HepG2 (cell line): ENCODE measurements around the gene SUN1. TPM values are rescaled to one million over a fixed set of nuclear protein-coding genes. Genes with fewer than 3 reads are reported as not detected.

Experiments
- ATAC-seq: fragments of 200-7000 bp; cut with Tn5 transposase; 3 replicates; pipeline ENCODE4 v1.9.1; 2020; ENCODE audit warnings: mild to moderate bottlenecking, moderate library complexity
- BruUV-seq: library from RNA; stranded (reverse); fragments of 400-500 nt; replicated peaks from 2 replicates; lab custom pipeline; 2021; lab: Mats Ljungman, UMichigan
- CTCF ChIA-PET: fragments of 300-600 bp; formaldehyde crosslinking; extraction: SDS; loops from one replicate; lab custom pipeline; 2021; ENCODE audit warnings: low total read pairs, inconsistent platforms, low intra/inter-chr PET ratio; lab: Yijun Ruan, JAX
- POLR2A ChIA-PET: fragments of 350-600 bp; sonication (Branson Sonifier 250); formaldehyde crosslinking; loops from one replicate; lab custom pipeline; 2020; ENCODE audit warnings: antibody characterized with exemption, inconsistent platforms; lab: Yijun Ruan, JAX
- DNase-seq: peaks from one replicate; pipeline ENCODE4 v3.0.0-alpha.2; 2015; ENCODE audit warnings: low spot score
- FAIRE-seq: peaks from 3 replicates; lab custom pipeline; 2011; peaks lifted over from hg19 to GRCh38; lab: Jason Lieb, UNC
- H2AFZ ChIP-seq: one replicate; pipeline ENCODE4 v1.6.1; 2011; ENCODE audit warnings: low read length, inconsistent platforms
- H3K27ac ChIP-seq: fragments of 300-600 bp; 3 replicates; pipeline ENCODE4 v1.8.0; 2011; ENCODE audit warnings: mixed run types, mild to moderate bottlenecking, mixed read lengths, low read length, inconsistent platforms; ENCODE audit not compliant: insufficient read depth; ENCODE audit errors: extremely low read length
- H3K27me3 ChIP-seq, 2 experiments: fragments of 200-600 bp in 1 of 2; 2 replicates in 1 of 2; 3 replicates in 1 of 2; pipeline versions ENCODE4 v1.6.0 to v1.8.0; 2011; ENCODE audit warnings: low read length in 2 of 2, mild to moderate bottlenecking in 2 of 2, moderate library complexity in 2 of 2, inconsistent platforms in 1 of 2; ENCODE audit not compliant: insufficient read depth in 2 of 2, control insufficient read depth in 1 of 2
- H3K36me3 ChIP-seq, 2 experiments: fragments of 200-600 bp in 1 of 2; replicated peaks in 1 of 2; 2 replicates in 1 of 2; 3 replicates in 1 of 2; pipeline versions ENCODE4 v1.5.1 to v1.8.0; 2011; ENCODE audit warnings: low read length in 2 of 2, inconsistent platforms in 1 of 2; ENCODE audit not compliant: insufficient read depth in 2 of 2, control insufficient read depth in 1 of 2
- H3K4me1 ChIP-seq: 2 replicates; pipeline ENCODE4 v1.5.1; 2012; ENCODE audit warnings: low read length, inconsistent platforms; ENCODE audit not compliant: insufficient read depth
- H3K4me2 ChIP-seq: 2 replicates; pipeline ENCODE4 v1.6.0; 2011; ENCODE audit warnings: low read depth, low read length, inconsistent platforms
- H3K4me3 ChIP-seq, 3 experiments: fragments of 200-600 bp in 1 of 3; sonication (generic), shearing (Covaris generic) in 1 of 3; replicated peaks in 1 of 3; 2 replicates each; pipeline ENCODE4 v1.5.1; 2011 to 2016; ENCODE audit warnings: low read length in 3 of 3, inconsistent platforms in 2 of 3, low read depth in 2 of 3, mild to moderate bottlenecking in 2 of 3, control low read depth in 1 of 3, mixed read lengths in 1 of 3; ENCODE audit not compliant: insufficient read depth in 1 of 3
- H3K79me2 ChIP-seq: one replicate; pipeline ENCODE4 v1.6.1; 2011; ENCODE audit warnings: low read length, inconsistent platforms; ENCODE audit not compliant: insufficient read depth
- H3K9ac ChIP-seq: 2 replicates; pipeline ENCODE4 v1.6.0; 2011; ENCODE audit warnings: mild to moderate bottlenecking, low read depth, low read length, inconsistent platforms; ENCODE audit not compliant: insufficient read depth
- H3K9me3 ChIP-seq: 2 replicates; pipeline ENCODE4 v1.5.1; 2012; ENCODE audit warnings: mild to moderate bottlenecking, low read length
- H4K20me1 ChIP-seq: 2 replicates; pipeline ENCODE4 v1.6.0; 2011; ENCODE audit warnings: inconsistent platforms, mild to moderate bottlenecking, low read length, moderate library complexity; ENCODE audit not compliant: insufficient read depth
- ATF7 ChIP-seq, 2 experiments: fragments of 450-650 bp in 1 of 2; sonication (generic) in 1 of 2; formaldehyde crosslinking in 1 of 2; IDR thresholded peaks; 2 replicates each; pipeline versions ENCODE4 v1.4.0 to v1.6.1; 2016 to 2020; ENCODE audit warnings: antibody characterized with exemption in 1 of 2, mild to moderate bottlenecking in 1 of 2, missing genetic modification reagents in 1 of 2
- CBX2 ChIP-seq, 2 experiments: fragments of 200-600 bp in 1 of 2; sonication (generic); formaldehyde crosslinking in 1 of 2; IDR thresholded peaks; 2 replicates each; pipeline versions ENCODE4 v1.7.0 to v1.8.1; 2018 to 2022; ENCODE audit warnings: low read depth in 2 of 2, low read length in 1 of 2, mild to moderate bottlenecking in 1 of 2, missing genetic modification reagents in 1 of 2
- LCORL ChIP-seq, 2 experiments: fragments of 450-650 bp in 1 of 2; sonication (generic) in 1 of 2; formaldehyde crosslinking in 1 of 2; IDR thresholded peaks; 2 replicates each; pipeline versions ENCODE4 v1.5.0 to v1.6.1; 2017 to 2020; ENCODE audit warnings: antibody characterized with exemption in 1 of 2, missing genetic modification reagents in 1 of 2
- MBNL3 ChIP-seq: fragments of 250-450 bp; sonication (Bioruptor Pico); conservative IDR thresholded peaks from 2 replicates; pipeline ENCODE4 v1.8.0; 2022; ENCODE audit warnings: mild to moderate bottlenecking, inconsistent platforms
- MEF2D ChIP-seq: sonication (generic); formaldehyde crosslinking; IDR thresholded peaks from 2 replicates; pipeline ENCODE4 v1.5.1; 2020; ENCODE audit warnings: mild to moderate bottlenecking, missing genetic modification reagents
- PHF8 ChIP-seq: sonication (generic); formaldehyde crosslinking; IDR thresholded peaks from 2 replicates; pipeline ENCODE4 v1.5.0; 2020; ENCODE audit warnings: missing genetic modification reagents
- RFX1 ChIP-seq: fragments of 450-650 bp; IDR thresholded peaks from 2 replicates; pipeline ENCODE4 v1.6.1; 2017
- ZNF44 ChIP-seq: sonication (generic); formaldehyde crosslinking; IDR thresholded peaks from 2 replicates; pipeline ENCODE4 v1.5.1; 2020; ENCODE audit warnings: mild to moderate bottlenecking, missing genetic modification reagents
- ZNF530 ChIP-seq: sonication (generic); formaldehyde crosslinking; IDR thresholded peaks from 2 replicates; pipeline ENCODE4 v1.5.0; 2020; ENCODE audit warnings: low read depth, mild to moderate bottlenecking, missing genetic modification reagents
- ZNF703 ChIP-seq: sonication (generic); formaldehyde crosslinking; IDR thresholded peaks from 2 replicates; pipeline ENCODE4 v1.5.1; 2020; ENCODE audit warnings: missing genetic modification reagents, mild to moderate bottlenecking, moderate library complexity, borderline replicate concordance
- ZSCAN12 ChIP-seq: sonication (generic); formaldehyde crosslinking; IDR thresholded peaks from 2 replicates; pipeline ENCODE4 v1.9.0; 2021; ENCODE audit warnings: mild to moderate bottlenecking, missing genetic modification reagents
- WGBS: methylation state at CpG from one replicate; pipeline ENCODE4 v1.1.6; 2017; ENCODE audit warnings: low lambda C conversion rate; 5-methylcytosine and 5-hydroxymethylcytosine counted together
- in situ Hi-C: cut with HindIII; loops from 2 replicates; pipeline ENCODE4 v1.10.0; 2017; ENCODE audit warnings: low pct_unique_long_range_greater_than_20kb; ENCODE audit not compliant: extremely low pct_ligation_motif_present
- intact Hi-C: fragments of 100-400 bp; cut with micrococcal nuclease; formaldehyde crosslinking; loops from one replicate; pipeline ENCODE4 v1.10.0; 2022; ENCODE audit not compliant: unreplicated experiment
- polyA plus RNA-seq, 8 experiments: library from polyadenylated mRNA; depleted of rRNA in 3 of 8; stranded (reverse) in 7 of 8; unstranded in 1 of 8; fragments of >200 nt; fragmentation: Illumina TruSeq in 4 of 8; extraction: Trizol in 4 of 8; gene quantifications; 2 replicates each; pipeline versions ENCODE4 v1.2.1 to v1.2.3, GENCODE V29; 2011 to 2016; ENCODE audit warnings: low read depth in 4 of 8, missing spikeins in 1 of 8, mixed read lengths in 1 of 8; ENCODE audit not compliant: insufficient read depth in 1 of 8
- total RNA-seq, 5 experiments: library from RNA; depleted of rRNA; stranded (reverse); fragments of >200 nt; fragmentation: Illumina TruSeq; extraction: Trizol; gene quantifications; 2 replicates each; pipeline ENCODE4 v1.2.3, GENCODE V29; 2016; ENCODE audit warnings: low read depth in 1 of 5
- TF ChIP-seq, protein P1 (sequence below): sonication (generic); formaldehyde crosslinking; IDR thresholded peaks from 2 replicates; pipeline ENCODE4 v1.4.0; 2020; ENCODE audit warnings: mild to moderate bottlenecking, missing genetic modification reagents
- TF ChIP-seq, protein P2 (sequence below): sonication (generic); formaldehyde crosslinking; IDR thresholded peaks from 2 replicates; pipeline ENCODE4 v1.8.0; 2022; ENCODE audit warnings: mild to moderate bottlenecking, missing genetic modification reagents, moderate library complexity
- TF ChIP-seq, protein P3 (sequence below): sonication (generic); formaldehyde crosslinking; IDR thresholded peaks from 2 replicates; pipeline ENCODE4 v1.5.1; 2020; ENCODE audit warnings: missing genetic modification reagents, mild to moderate bottlenecking, borderline replicate concordance
- TF ChIP-seq, protein P4 (sequence below): IDR thresholded peaks from 2 replicates; pipeline ENCODE4 v1.6.1; 2018; ENCODE audit warnings: missing genetic modification reagents, mild to moderate bottlenecking, missing compliant biosample characterization
- TF ChIP-seq, protein P5 (sequence below): sonication (generic); formaldehyde crosslinking; conservative IDR thresholded peaks from 2 replicates; pipeline ENCODE4 v1.4.0; 2020; ENCODE audit warnings: missing genetic modification reagents
- TF ChIP-seq, protein P6 (sequence below): sonication (generic); formaldehyde crosslinking; IDR thresholded peaks from 2 replicates; pipeline ENCODE4 v1.5.1; 2020; ENCODE audit warnings: mild to moderate bottlenecking, missing genetic modification reagents

The SUN1 gene
- total and polyA plus RNA-seq, 2 of the 13 experiments (the other 11 are each of a cell fraction or from before 2014, with no cell fraction given): 47.0 to 126 TPM

DNA sequence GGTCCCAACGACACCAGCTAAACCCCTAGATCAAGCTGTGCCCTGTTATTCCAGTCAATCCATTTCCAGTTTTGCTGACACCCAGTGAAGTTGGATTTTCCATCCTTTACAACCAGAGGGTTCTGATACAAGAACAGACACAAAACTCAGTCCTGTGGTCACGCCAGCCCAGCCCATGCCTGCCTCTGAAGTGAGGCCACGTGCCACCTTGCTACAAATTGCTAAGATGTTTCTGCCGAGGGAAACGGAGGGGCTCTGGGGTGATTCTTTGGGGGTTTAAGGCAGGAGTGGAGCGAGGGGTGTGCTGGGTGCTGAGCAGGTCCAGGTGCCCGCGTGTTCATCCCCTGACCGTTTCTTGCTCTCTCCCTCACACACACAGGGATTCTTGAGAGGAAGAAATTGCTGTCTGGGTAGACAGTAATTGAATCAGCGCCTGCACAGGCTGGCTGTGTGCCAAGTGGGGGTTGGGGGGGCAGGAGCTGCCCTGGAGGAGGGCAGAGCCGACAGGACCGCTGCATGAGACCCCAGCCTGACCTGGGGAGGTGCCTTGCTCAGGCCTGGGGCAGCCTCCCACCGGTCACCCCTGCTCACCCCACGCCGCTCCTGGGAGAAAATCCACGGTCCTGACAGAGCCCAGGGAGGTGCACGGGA, 84.1 kb downstream of the SUN1 start:
- no peak overlapping the region for H3K9ac ChIP-seq
- POLR2A ChIA-PET: no interaction called here
- intact Hi-C loops: no loop called here
- BruUV-seq: no TSS peak
- no peak overlapping the region for H2AFZ ChIP-seq
- no peaks in the 10 kb centered on the region for H4K20me1 ChIP-seq
- H3K4me1 ChIP-seq: peaks cover 8% of the 10 kb centered on the region; the same call in 1 of the 2 replicates
- ATAC-seq (no peak), FAIRE-seq (no peak), DNase-seq (no peak)
- in situ Hi-C loops: no loop called here
- no peak overlapping the region for H3K4me2 ChIP-seq
- no peak overlapping the region for H3K4me3 ChIP-seq
- CTCF ChIA-PET: no interaction called here
- TF ChIP-seq, protein P1, sequence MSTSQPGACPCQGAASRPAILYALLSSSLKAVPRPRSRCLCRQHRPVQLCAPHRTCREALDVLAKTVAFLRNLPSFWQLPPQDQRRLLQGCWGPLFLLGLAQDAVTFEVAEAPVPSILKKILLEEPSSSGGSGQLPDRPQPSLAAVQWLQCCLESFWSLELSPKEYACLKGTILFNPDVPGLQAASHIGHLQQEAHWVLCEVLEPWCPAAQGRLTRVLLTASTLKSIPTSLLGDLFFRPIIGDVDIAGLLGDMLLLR (CRISPR knock-in tag): no peak
- TF ChIP-seq, protein P2, sequence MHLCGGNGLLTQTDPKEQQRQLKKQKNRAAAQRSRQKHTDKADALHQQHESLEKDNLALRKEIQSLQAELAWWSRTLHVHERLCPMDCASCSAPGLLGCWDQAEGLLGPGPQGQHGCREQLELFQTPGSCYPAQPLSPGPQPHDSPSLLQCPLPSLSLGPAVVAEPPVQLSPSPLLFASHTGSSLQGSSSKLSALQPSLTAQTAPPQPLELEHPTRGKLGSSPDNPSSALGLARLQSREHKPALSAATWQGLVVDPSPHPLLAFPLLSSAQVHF (CRISPR knock-in tag): no peak
- TF ChIP-seq MEF2D (CRISPR knock-in tag): no peak
- no peak for TF ChIP-seq ATF7 (IDR thresholded peaks at IDR 0.05)
- no peak for TF ChIP-seq ATF7 (CRISPR knock-in tag; IDR thresholded peaks at IDR 0.05)
- TF ChIP-seq, protein P3, sequence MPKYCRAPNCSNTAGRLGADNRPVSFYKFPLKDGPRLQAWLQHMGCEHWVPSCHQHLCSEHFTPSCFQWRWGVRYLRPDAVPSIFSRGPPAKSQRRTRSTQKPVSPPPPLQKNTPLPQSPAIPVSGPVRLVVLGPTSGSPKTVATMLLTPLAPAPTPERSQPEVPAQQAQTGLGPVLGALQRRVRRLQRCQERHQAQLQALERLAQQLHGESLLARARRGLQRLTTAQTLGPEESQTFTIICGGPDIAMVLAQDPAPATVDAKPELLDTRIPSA (CRISPR knock-in tag): no peak
- no peak for TF ChIP-seq ZSCAN12
- no peak for TF ChIP-seq CBX2 (IDR thresholded peaks at IDR 0.05; ENCODE audit: low read depth, low read length)
- TF ChIP-seq CBX2 (CRISPR knock-in tag; IDR thresholded peaks at IDR 0.05; ENCODE audit: low read depth): no peak
- TF ChIP-seq RFX1: no peak
- no peak for TF ChIP-seq MBNL3
- no peak for TF ChIP-seq ZNF703 (CRISPR knock-in tag)
- TF ChIP-seq ZNF44 (CRISPR knock-in tag): no peak
- TF ChIP-seq, protein P4, sequence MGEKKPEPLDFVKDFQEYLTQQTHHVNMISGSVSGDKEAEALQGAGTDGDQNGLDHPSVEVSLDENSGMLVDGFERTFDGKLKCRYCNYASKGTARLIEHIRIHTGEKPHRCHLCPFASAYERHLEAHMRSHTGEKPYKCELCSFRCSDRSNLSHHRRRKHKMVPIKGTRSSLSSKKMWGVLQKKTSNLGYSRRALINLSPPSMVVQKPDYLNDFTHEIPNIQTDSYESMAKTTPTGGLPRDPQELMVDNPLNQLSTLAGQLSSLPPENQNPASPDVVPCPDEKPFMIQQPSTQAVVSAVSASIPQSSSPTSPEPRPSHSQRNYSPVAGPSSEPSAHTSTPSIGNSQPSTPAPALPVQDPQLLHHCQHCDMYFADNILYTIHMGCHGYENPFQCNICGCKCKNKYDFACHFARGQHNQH (CRISPR knock-in tag): no peak
- TF ChIP-seq PHF8 (CRISPR knock-in tag): no peak
- TF ChIP-seq, protein P5, sequence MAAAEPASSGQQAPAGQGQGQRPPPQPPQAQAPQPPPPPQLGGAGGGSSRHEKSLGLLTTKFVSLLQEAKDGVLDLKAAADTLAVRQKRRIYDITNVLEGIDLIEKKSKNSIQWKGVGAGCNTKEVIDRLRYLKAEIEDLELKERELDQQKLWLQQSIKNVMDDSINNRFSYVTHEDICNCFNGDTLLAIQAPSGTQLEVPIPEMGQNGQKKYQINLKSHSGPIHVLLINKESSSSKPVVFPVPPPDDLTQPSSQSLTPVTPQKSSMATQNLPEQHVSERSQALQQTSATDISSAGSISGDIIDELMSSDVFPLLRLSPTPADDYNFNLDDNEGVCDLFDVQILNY (CRISPR knock-in tag): no peak
- no peak for TF ChIP-seq ZNF530 (CRISPR knock-in tag)
- TF ChIP-seq, protein P6, sequence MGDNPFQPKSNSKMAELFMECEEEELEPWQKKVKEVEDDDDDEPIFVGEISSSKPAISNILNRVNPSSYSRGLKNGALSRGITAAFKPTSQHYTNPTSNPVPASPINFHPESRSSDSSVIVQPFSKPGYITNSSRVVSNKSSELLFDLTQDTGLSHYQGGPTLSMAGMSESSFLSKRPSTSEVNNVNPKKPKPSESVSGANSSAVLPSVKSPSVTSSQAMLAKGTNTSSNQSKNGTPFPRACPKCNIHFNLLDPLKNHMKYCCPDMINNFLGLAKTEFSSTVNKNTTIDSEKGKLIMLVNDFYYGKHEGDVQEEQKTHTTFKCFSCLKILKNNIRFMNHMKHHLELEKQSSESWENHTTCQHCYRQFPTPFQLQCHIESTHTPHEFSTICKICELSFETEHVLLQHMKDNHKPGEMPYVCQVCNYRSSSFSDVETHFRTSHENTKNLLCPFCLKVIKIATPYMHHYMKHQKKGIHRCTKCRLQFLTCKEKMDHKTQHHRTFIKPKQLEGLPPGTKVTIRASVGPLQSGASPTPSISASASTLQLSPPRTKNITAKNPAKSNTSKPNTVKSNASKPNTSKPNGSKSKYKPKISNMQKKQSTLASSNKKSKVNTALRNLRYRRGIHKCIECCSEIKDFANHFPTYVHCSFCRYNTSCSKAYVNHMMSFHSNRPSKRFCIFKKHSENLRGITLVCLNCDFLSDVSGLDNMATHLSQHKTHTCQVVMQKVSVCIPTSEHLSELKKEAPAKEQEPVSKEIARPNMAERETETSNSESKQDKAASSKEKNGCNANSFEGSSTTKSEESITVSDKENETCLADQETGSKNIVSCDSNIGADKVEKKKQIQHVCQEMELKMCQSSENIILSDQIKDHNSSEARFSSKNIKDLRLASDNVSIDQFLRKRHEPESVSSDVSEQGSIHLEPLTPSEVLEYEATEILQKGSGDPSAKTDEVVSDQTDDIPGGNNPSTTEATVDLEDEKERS (CRISPR knock-in tag): no peak
- no peak for TF ChIP-seq LCORL (IDR thresholded peaks at IDR 0.05)
- TF ChIP-seq LCORL (CRISPR knock-in tag; IDR thresholded peaks at IDR 0.05): no peak
- H3K9me3 ChIP-seq: no peaks in the 10 kb centered on the region
- no peak overlapping the region for H3K27ac ChIP-seq
- no peaks in the 10 kb centered on the region for H3K27me3 ChIP-seq
- H3K36me3 ChIP-seq: no peaks in the 10 kb centered on the region
- 91% methylated on average over 15 of the region's 17 CpGs for WGBS
- H3K79me2 ChIP-seq: no peaks in the 10 kb centered on the region
